Fibroblast of skin of right biceps (primary cell): Measurements from ENCODE around the gene CD207.
"Not testable (repeated sequence)": the region's sequence is repeated elsewhere in the genome, so short reads cannot be mapped to it uniquely, and the experiment has no call there.

Experiments
- DNase-seq: peaks from one replicate; pipeline ENCODE4 v3.0.0-alpha.2; 2013

CD207 gene

GRCh38 chr2:70828914-70829824 is 6.4 kb downstream of the CD207 start:
- peak; percentile 78 for DNase-seq

- no peak for DNase-seq
These were observed 7.5 kb downstream of the CD207 start for GRCh38 chr2:70828115-70828514.

GRCh38 chr2:70827388-70827787 is 8.2 kb downstream of the CD207 start:
- no peak for DNase-seq

GRCh38 chr2:70826696-70827350 is 8.8 kb downstream of the CD207 start:
- DNase-seq = peak; percentile 8

GRCh38 chr2:70823249-70823648 is 12.4 kb downstream of the CD207 start:
- no peak for DNase-seq

- DNase-seq = no peak
These were observed 12.8 kb downstream of the CD207 start for GRCh38 chr2:70822843-70823242.

GRCh38 chr2:70820499-70820898 is 15.1 kb downstream of the CD207 start, which contains the start of gene CLEC4F:
TSS of gene CLEC4F (minus strand) at chr2:70820599. CDS start at chr2:70820523, 76 bp downstream.
- no peak for DNase-seq

- no peak for DNase-seq
These were observed 18.2 kb downstream of the CD207 start for GRCh38 chr2:70817284-70817954.

- no peak for DNase-seq
These were observed 18.9 kb downstream of the CD207 start for GRCh38 chr2:70816726-70817125.

- DNase-seq = no peak
These were observed 26.3 kb downstream of the CD207 start for GRCh38 chr2:70808983-70809958.

GRCh38 chr2:70807828-70808118 is 27.8 kb downstream of the CD207 start:
- no peak for DNase-seq

GRCh38 chr2:70807102-70807827 is 28.4 kb downstream of the CD207 start:
- DNase-seq = no peak

- DNase-seq = no peak
These were observed 29.0 kb downstream of the CD207 start for GRCh38 chr2:70806620-70807019.

GRCh38 chr2:70806013-70806412 is 29.6 kb downstream of the CD207 start:
- DNase-seq = no peak

- no peak for DNase-seq
These were observed 33.9 kb downstream of the CD207 start for GRCh38 chr2:70801607-70802263.

- DNase-seq = no peak
These were observed 35.9 kb downstream of the CD207 start for GRCh38 chr2:70799706-70800105.

GRCh38 chr2:70797996-70798395 is 37.6 kb downstream of the CD207 start:
- not testable (repeated sequence) for DNase-seq

- no peak for DNase-seq
These were observed 38.1 kb downstream of the CD207 start for GRCh38 chr2:70797506-70797905.

GRCh38 chr2:70796262-70796661 is 39.4 kb downstream of the CD207 start:
- DNase-seq = no peak

- no peak for DNase-seq
These were observed 40.2 kb downstream of the CD207 start for GRCh38 chr2:70795164-70795995.
